CD14-positive monocyte (primary cell): Measurements from ENCODE around the gene LTBP1. TPM values are rescaled to one million over a fixed set of nuclear protein-coding genes. Genes with fewer than 3 reads are reported as not detected.

ENCODE experiments used
- DNase-seq, 3 donors: peaks; one replicate each; pipeline ENCODE4 v3.0.0-alpha.2; 2011 to 2022
- H2AFZ ChIP-seq: 2 replicates; pipeline ENCODE4 v1.6.0; 2012; ENCODE audit warnings: mild to moderate bottlenecking, low read depth, low read length, inconsistent platforms; ENCODE audit not compliant: insufficient read depth, poor library complexity, severe bottlenecking
- H3K27ac ChIP-seq, 2 donors: 1 replicate in 1 of 2; 2 replicates in 1 of 2; pipeline ENCODE4 v1.5.1; 2012 to 2013; ENCODE audit warnings: low read length in 2 of 2, control low read depth in 1 of 2, inconsistent platforms in 1 of 2, low read depth in 1 of 2, mild to moderate bottlenecking in 1 of 2
- H3K27me3 ChIP-seq, 2 donors: one replicate each; pipeline versions ENCODE4 v1.6.0 to v1.6.1; 2011 to 2013; ENCODE audit warnings: low read length in 2 of 2; ENCODE audit not compliant: control insufficient read depth in 2 of 2, insufficient read depth in 2 of 2
- H3K36me3 ChIP-seq, 2 donors: replicated peaks in 1 of 2; 1 replicate in 1 of 2; 2 replicates in 1 of 2; pipeline versions ENCODE4 v1.5.1 to v1.6.1; 2012 to 2013; ENCODE audit warnings: low read length in 2 of 2, control low read depth in 1 of 2, inconsistent platforms in 1 of 2, mild to moderate bottlenecking in 1 of 2; ENCODE audit not compliant: insufficient read depth in 2 of 2, control insufficient read depth in 1 of 2
- H3K4me1 ChIP-seq, 2 donors: 1 replicate in 1 of 2; 2 replicates in 1 of 2; pipeline versions ENCODE4 v1.5.1 to v1.6.1; 2012 to 2013; ENCODE audit warnings: low read length in 2 of 2, control low read depth in 1 of 2, inconsistent platforms in 1 of 2, mild to moderate bottlenecking in 1 of 2, moderate library complexity in 1 of 2; ENCODE audit not compliant: insufficient read depth in 2 of 2, control insufficient read depth in 1 of 2
- H3K4me2 ChIP-seq: replicated peaks from 2 replicates; pipeline ENCODE3; 2012; ENCODE audit warnings: low read length, moderate library complexity, mild to moderate bottlenecking; ENCODE audit not compliant: poor library complexity, severe bottlenecking; ENCODE audit errors: extremely low read depth
- H3K4me3 ChIP-seq, 3 experiments: fragments of 200-600 bp in 1 of 3; sonication (generic) in 1 of 3; replicated peaks in 1 of 3; 1 replicate in 2 of 3; 2 replicates in 1 of 3; pipeline ENCODE4 v1.5.1; 2011 to 2013; ENCODE audit warnings: low read length in 3 of 3, mild to moderate bottlenecking in 3 of 3, control low read depth in 2 of 3, low read depth in 2 of 3, inconsistent platforms in 1 of 3, moderate library complexity in 1 of 3
- H3K79me2 ChIP-seq: 2 replicates; pipeline ENCODE4 v1.6.0; 2012; ENCODE audit warnings: mild to moderate bottlenecking, control low read depth, inconsistent platforms, low read length, moderate library complexity; ENCODE audit not compliant: insufficient read depth
- H3K9ac ChIP-seq: 2 replicates; pipeline ENCODE4 v1.6.0; 2017; ENCODE audit warnings: low read length, mild to moderate bottlenecking; ENCODE audit not compliant: insufficient read depth, poor library complexity, severe bottlenecking
- H3K9me3 ChIP-seq, 2 donors: replicated peaks in 1 of 2; 1 replicate in 1 of 2; 2 replicates in 1 of 2; pipeline versions ENCODE4 v1.5.1 to v1.6.1; 2012 to 2013; ENCODE audit warnings: low read length in 2 of 2, control low read depth in 1 of 2; ENCODE audit not compliant: control insufficient read depth in 1 of 2, insufficient read depth in 1 of 2
- H4K20me1 ChIP-seq: 2 replicates; pipeline ENCODE4 v1.6.0; 2012; ENCODE audit warnings: mild to moderate bottlenecking, low read length, control low read depth, moderate library complexity; ENCODE audit not compliant: insufficient read depth
- H3K27ac Mint-ChIP-seq, 7 donors: one replicate each; pipeline ENCODE4 v1.8.0; 2020; ENCODE audit warnings: mild to moderate bottlenecking in 7 of 7, mixed read lengths in 7 of 7, moderate library complexity in 6 of 7, inconsistent platforms in 2 of 7
- H3K27me3 Mint-ChIP-seq, 3 donors: one replicate each; pipeline ENCODE4 v1.8.0; 2021 to 2022; ENCODE audit warnings: low read depth in 3 of 3, mild to moderate bottlenecking in 3 of 3, mixed read lengths in 3 of 3, moderate library complexity in 3 of 3, inconsistent platforms in 1 of 3
- H3K36me3 Mint-ChIP-seq, 2 donors: one replicate each; pipeline ENCODE4 v1.8.0; 2020; ENCODE audit warnings: mixed read lengths in 2 of 2, inconsistent platforms in 1 of 2, mild to moderate bottlenecking in 1 of 2
- H3K4me1 Mint-ChIP-seq: one replicate; pipeline ENCODE4 v1.8.0; 2020; ENCODE audit warnings: mild to moderate bottlenecking, mixed read lengths
- H3K4me3 Mint-ChIP-seq, 2 donors: one replicate each; pipeline ENCODE4 v1.8.0; 2020; ENCODE audit warnings: mild to moderate bottlenecking in 2 of 2, mixed read lengths in 2 of 2, moderate library complexity in 1 of 2
- H3K9me3 Mint-ChIP-seq, 7 donors: one replicate each; pipeline ENCODE4 v1.8.0; 2020 to 2022; ENCODE audit warnings: mixed read lengths in 7 of 7, mild to moderate bottlenecking in 6 of 7, moderate library complexity in 6 of 7, inconsistent platforms in 2 of 7
- WGBS: methylation state at CpG from one replicate; pipeline ENCODE4 v1.1.5; 2013; ENCODE audit warnings: missing lambda C conversion rate; ENCODE audit not compliant: insufficient coverage; 5-methylcytosine and 5-hydroxymethylcytosine counted together
- intact Hi-C, 2 donors: fragments of 100-400 bp; cut with micrococcal nuclease; formaldehyde crosslinking; loops; one replicate each; pipeline versions ENCODE4 v1.15.0 to v1.15.1; 2023
- polyA plus RNA-seq, 3 donors: library from polyadenylated mRNA; depleted of rRNA in 1 of 3; unstranded in 2 of 3; stranded (reverse) in 1 of 3; fragments of 300-500 nt in 2 of 3; fragments of >200 nt in 1 of 3; fragmentation: Illumina TruSeq in 2 of 3; gene quantifications; 1 replicate in 2 of 3; 2 replicates in 1 of 3; pipeline ENCODE4 v1.2.3, GENCODE V29; 2012 to 2021
- TF ChIP-seq, protein P1 (sequence below): fragments of 200-600 bp; IDR thresholded peaks from one replicate; pipeline ENCODE4 v1.8.0; 2022; ENCODE audit warnings: antibody characterized with exemption, mild to moderate bottlenecking

The LTBP1 gene
- polyA plus RNA-seq, 3 donors, result 0.18 to 0.24 TPM; not detected in 1

DNA sequence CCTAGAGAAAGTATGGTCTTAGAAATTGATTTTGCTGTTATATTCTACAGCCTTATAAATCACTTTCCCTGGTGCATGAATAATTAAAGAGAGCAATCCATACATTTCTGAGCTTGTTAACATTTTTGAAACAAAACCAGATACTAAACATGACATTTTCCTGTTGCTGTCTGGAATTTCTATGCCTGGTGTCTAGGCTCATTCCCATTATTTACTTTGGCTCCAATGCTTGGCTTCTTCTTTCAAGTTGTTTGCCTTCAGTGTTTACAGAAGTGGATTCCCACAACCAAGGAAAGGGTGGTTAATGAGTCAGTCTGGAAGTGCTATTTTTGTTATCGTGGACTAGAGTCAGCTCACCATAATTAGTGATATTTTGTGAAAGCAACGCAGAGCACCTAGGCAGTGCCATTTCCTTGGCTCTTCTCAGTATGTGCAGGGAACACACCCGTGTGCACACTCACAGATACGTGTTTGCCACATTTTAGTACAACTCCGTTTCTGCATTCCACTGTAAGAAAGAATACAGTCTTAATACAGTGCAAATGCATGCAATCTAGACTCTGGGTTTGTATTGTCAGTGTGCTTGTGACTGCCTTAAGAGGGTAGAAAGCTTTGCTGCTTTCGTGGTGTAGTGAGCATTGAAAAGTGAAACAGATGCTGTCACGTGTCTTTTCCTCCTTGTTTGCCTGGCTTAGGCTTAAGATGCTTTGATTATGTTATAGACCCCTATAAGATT lies 344.7 kb downstream of the LTBP1 start:
- DNase-seq, result no peak
- Histone ChIP-seq H3K9me3 (no peaks in the 10 kb centered on the region), H4K20me1 (no peaks in the 10 kb centered on the region), H3K9ac (no peak overlapping the region), H3K27me3 (no peaks in the 10 kb centered on the region), H3K4me2 (no peak overlapping the region), H3K4me1 (no peaks in the 10 kb centered on the region), H3K36me3 (no peaks in the 10 kb centered on the region), H3K27ac (no peak overlapping the region), H3K79me2 (no peaks in the 10 kb centered on the region), H3K4me3 (no peak overlapping the region), H2AFZ (no peak overlapping the region)
- intact Hi-C loops, result no loop called here
- Mint-ChIP-seq H3K27me3 (peaks cover 0 to 1% (median 0%) of the 10 kb centered on the region in 3 donors), H3K36me3 (no peaks in the 10 kb centered on the region), H3K9me3 (peaks cover 0 to 4% (median 0%) of the 10 kb centered on the region in 7 donors), H3K4me3 (no peak overlapping the region), H3K27ac (no peak overlapping the region), H3K4me1 (no peaks in the 10 kb centered on the region)
- TF ChIP-seq, protein P1, sequence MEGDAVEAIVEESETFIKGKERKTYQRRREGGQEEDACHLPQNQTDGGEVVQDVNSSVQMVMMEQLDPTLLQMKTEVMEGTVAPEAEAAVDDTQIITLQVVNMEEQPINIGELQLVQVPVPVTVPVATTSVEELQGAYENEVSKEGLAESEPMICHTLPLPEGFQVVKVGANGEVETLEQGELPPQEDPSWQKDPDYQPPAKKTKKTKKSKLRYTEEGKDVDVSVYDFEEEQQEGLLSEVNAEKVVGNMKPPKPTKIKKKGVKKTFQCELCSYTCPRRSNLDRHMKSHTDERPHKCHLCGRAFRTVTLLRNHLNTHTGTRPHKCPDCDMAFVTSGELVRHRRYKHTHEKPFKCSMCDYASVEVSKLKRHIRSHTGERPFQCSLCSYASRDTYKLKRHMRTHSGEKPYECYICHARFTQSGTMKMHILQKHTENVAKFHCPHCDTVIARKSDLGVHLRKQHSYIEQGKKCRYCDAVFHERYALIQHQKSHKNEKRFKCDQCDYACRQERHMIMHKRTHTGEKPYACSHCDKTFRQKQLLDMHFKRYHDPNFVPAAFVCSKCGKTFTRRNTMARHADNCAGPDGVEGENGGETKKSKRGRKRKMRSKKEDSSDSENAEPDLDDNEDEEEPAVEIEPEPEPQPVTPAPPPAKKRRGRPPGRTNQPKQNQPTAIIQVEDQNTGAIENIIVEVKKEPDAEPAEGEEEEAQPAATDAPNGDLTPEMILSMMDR, result no peak
- 64% methylated on average over 2 of the region's 7 CpGs for WGBS

DNA sequence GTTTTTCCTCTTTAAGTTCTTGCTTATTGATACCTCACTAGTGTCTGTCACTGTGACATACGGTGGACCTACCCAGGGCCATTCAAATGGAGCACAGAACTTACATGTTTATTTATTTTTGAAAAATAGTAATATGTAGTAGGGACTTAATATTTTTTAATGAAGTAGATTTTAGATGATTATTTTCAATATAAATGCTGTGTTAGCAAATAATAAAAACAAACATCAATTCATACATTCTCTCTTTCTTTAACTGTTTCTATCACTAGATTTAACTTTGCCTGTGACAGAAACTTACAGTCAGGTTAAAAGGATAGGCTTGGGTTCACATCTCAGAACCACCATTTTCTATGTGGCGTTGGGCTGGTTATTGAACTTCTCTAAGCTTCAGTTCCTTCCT lies 345.3 kb downstream of the LTBP1 start:
- Mint-ChIP-seq H3K27me3 (peaks cover 0 to 1% (median 0%) of the 10 kb centered on the region in 3 donors), H3K9me3 (peaks cover 0 to 4% (median 0%) of the 10 kb centered on the region in 7 donors), H3K27ac (no peak overlapping the region), H3K4me3 (no peak overlapping the region), H3K36me3 (no peaks in the 10 kb centered on the region), H3K4me1 (no peaks in the 10 kb centered on the region)
- no peaks in the 10 kb centered on the region for H3K4me1 ChIP-seq
- no peak overlapping the region for H2AFZ ChIP-seq
- TF ChIP-seq, protein P1, result no peak
- H3K4me2 ChIP-seq, result no peak overlapping the region
- no peak for DNase-seq
- WGBS, result no CpG with 5 or more reads among the region's 2 CpGs
- H3K27ac ChIP-seq, result no peak overlapping the region
- no peak overlapping the region for H3K9ac ChIP-seq
- intact Hi-C loops, result no loop called here
- H4K20me1 ChIP-seq, result no peaks in the 10 kb centered on the region
- no peak overlapping the region for H3K4me3 ChIP-seq
- H3K36me3 ChIP-seq, result no peaks in the 10 kb centered on the region
- no peaks in the 10 kb centered on the region for H3K79me2 ChIP-seq
- H3K27me3 ChIP-seq, result no peaks in the 10 kb centered on the region
- H3K9me3 ChIP-seq, result no peaks in the 10 kb centered on the region
